Measurements from ENCODE around the gene NCKAP1. TPM values are rescaled to one million over a fixed set of nuclear protein-coding genes. Genes with fewer than 3 reads are reported as not detected.

NCKAP1 gene
- total and polyA plus RNA-seq, 10 of the 15 experiments (the other 5 are each of a cell fraction or from before 2014, with no cell fraction given): 0.11 to 1.5 (median 0.52) TPM

DNA sequence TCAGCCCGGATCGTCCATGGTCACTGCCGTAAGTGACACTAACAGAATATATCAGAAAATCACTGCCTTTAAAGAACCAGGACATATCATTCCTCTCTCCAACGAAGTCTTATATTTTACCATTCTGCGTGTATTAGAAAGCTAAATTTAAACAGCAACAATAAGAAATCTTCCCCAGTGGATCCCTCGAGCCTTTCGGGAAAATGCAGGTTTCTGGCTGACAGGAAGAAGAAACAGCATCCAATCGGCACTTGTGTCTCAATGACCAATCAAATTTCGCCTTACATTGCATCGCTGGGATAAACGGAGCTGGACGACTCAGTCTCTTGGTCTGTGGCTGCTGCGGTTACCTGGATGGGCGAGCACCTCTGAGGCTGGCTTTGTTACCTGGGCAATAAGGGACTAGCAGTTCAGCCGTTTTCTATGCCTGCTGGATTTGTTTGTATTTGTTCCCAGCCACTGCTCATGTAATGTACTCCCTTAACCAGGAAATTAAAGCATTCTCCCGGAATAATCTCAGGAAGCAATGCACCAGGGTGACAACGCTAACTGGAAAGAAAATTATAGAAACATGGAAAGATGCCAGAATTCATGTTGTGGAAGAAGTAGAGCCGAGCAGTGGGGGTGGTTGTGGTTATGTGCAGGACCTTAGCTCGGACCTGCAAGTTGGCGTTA is 40.3 kb upstream of the NCKAP1 start, which contains the start of gene DUSP19 (continued):
- TF ChIP-seq SMAD5 (IDR thresholded peaks at IDR 0.05; ENCODE audit: low read depth) (no peak), ZNF592 (IDR thresholded peaks at IDR 0.05) (no peak), POLR2AphosphoS2 (IDR thresholded peaks at IDR 0.05; ENCODE audit: low read depth, low read length) (no peak), RELB (IDR thresholded peaks at IDR 0.05; ENCODE audit: low read depth) (0 out of 2 replicates have a peak, but pooled peaks have one; percentile 23), RBBP5 (conservative IDR thresholded peaks at IDR 0.05) (no peak), ATF3 (IDR thresholded peaks at IDR 0.05; ENCODE audit: borderline replicate concordance, extremely low read depth, low read depth, low read length) (no peak), HDGF (IDR thresholded peaks at IDR 0.05) (no peak), STAT3 (IDR thresholded peaks at IDR 0.05; ENCODE audit: low read depth, low read length) (no peak), SIX5 (IDR thresholded peaks at IDR 0.05; ENCODE audit: low read depth, low read length, severe bottlenecking) (no peak), CEBPB (IDR thresholded peaks at IDR 0.05; ENCODE audit: borderline replicate concordance in 1 of 2, low read depth in 2 of 2, low read length in 2 of 2) (no peak), BACH1 (IDR thresholded peaks at IDR 0.05; ENCODE audit: borderline replicate concordance) (no peak), ZNF622 (IDR thresholded peaks at IDR 0.05) (0 out of 2 replicates have a peak, but pooled peaks have one; percentile 25), SMARCA5 (IDR thresholded peaks at IDR 0.05) (no peak), ZNF217 (IDR thresholded peaks at IDR 0.05) (no peak), SRF (IDR thresholded peaks at IDR 0.05; ENCODE audit: low read depth in 2 of 2, low read length in 2 of 2) (no peak), JUND (IDR thresholded peaks at IDR 0.05; ENCODE audit: low read depth, low read length) (no peak)
- TF ChIP-seq, protein P1, sequence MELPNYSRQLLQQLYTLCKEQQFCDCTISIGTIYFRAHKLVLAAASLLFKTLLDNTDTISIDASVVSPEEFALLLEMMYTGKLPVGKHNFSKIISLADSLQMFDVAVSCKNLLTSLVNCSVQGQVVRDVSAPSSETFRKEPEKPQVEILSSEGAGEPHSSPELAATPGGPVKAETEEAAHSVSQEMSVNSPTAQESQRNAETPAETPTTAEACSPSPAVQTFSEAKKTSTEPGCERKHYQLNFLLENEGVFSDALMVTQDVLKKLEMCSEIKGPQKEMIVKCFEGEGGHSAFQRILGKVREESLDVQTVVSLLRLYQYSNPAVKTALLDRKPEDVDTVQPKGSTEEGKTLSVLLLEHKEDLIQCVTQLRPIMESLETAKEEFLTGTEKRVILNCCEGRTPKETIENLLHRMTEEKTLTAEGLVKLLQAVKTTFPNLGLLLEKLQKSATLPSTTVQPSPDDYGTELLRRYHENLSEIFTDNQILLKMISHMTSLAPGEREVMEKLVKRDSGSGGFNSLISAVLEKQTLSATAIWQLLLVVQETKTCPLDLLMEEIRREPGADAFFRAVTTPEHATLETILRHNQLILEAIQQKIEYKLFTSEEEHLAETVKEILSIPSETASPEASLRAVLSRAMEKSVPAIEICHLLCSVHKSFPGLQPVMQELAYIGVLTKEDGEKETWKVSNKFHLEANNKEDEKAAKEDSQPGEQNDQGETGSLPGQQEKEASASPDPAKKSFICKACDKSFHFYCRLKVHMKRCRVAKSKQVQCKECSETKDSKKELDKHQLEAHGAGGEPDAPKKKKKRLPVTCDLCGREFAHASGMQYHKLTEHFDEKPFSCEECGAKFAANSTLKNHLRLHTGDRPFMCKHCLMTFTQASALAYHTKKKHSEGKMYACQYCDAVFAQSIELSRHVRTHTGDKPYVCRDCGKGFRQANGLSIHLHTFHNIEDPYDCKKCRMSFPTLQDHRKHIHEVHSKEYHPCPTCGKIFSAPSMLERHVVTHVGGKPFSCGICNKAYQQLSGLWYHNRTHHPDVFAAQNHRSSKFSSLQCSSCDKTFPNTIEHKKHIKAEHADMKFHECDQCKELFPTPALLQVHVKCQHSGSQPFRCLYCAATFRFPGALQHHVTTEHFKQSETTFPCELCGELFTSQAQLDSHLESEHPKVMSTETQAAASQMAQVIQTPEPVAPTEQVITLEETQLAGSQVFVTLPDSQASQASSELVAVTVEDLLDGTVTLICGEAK (IDR thresholded peaks at IDR 0.05; ENCODE audit: borderline replicate concordance): no peak; the same call in 1 of the 2 replicates
